ENCODE measurements around the gene TOR3A. TPM values are rescaled to one million over a fixed set of nuclear protein-coding genes. Genes with fewer than 3 reads are reported as not detected.

Gene TOR3A
- total and polyA plus RNA-seq, 2 of the 13 experiments (the other 11 are each of a cell fraction or from before 2014, with no cell fraction given), result 14.7 to 28.4 TPM

DNA sequence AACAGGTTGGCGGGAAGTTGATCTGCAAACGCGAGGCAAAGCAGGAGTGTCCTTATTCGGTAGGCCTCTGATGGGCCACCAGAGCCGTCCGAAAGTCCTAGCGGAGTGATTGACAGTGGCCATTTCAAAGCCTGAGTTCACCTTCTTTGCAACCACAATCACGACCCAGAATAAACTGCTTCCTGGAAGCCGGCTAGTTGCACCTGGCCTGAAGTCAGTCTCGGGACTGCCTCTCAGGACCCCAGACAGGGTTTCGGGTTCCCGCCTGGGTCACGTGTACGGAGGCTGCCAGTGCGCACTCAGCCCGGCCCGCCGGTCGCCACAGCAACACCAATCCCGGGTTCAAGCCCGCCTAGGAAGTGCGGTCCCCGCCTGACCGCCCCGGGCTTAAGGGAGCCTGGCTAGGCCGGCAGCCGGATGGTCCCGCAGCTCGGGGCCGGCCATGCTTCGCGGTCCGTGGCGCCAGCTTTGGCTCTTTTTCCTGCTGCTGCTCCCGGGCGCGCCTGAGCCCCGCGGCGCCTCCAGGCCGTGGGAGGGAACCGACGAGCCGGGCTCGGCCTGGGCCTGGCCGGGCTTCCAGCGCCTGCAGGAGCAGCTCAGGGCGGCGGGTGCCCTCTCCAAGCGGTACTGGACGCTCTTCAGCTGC is at the start of gene TOR3A (continued):
- TF ChIP-seq SNAI1 (CRISPR knock-in tag; IDR thresholded peaks at IDR 0.05; ENCODE audit: borderline replicate concordance), result no peak
- no peak for TF ChIP-seq ZNF530 (CRISPR knock-in tag; IDR thresholded peaks at IDR 0.05; ENCODE audit: low read depth)
- TF ChIP-seq U2AF2 (IDR thresholded peaks at IDR 0.05; ENCODE audit: low read depth, low read length), result peak; percentile 90; the same call in 1 of the 2 replicates
- peak; percentile 88 for TF ChIP-seq RFX3 (CRISPR knock-in tag; IDR thresholded peaks at IDR 0.05)
- TF ChIP-seq SRY (CRISPR knock-in tag; IDR thresholded peaks at IDR 0.05), result 0 out of 2 replicates have a peak, but pooled peaks have one; percentile 51
- TF ChIP-seq SMARCC2 (IDR thresholded peaks at IDR 0.05), result no peak
- TF ChIP-seq ZNF337 (CRISPR knock-in tag; IDR thresholded peaks at IDR 0.05; ENCODE audit: borderline replicate concordance, low read depth), result no peak
- no peak for TF ChIP-seq RBM39 (IDR thresholded peaks at IDR 0.05; ENCODE audit: low read depth, low read length, poor library complexity, severe bottlenecking)
- no peak; the same call in 1 of the 2 replicates for TF ChIP-seq PRDM4 (CRISPR knock-in tag; IDR thresholded peaks at IDR 0.05; ENCODE audit: borderline replicate concordance)
- 0 out of 2 replicates have a peak, but pooled peaks have one; percentile 26 for TF ChIP-seq NCOR1 (IDR thresholded peaks at IDR 0.05; ENCODE audit: borderline replicate concordance, low read length)
- peak; percentile 63 for TF ChIP-seq DMAP1 (CRISPR knock-in tag; IDR thresholded peaks at IDR 0.05)
- peak; percentile 68 for TF ChIP-seq SALL1 (CRISPR knock-in tag; IDR thresholded peaks at IDR 0.05)
- 0 out of 2 replicates have a peak, but pooled peaks have one; percentile 76 for TF ChIP-seq ZNF354B (CRISPR knock-in tag; IDR thresholded peaks at IDR 0.05)
- TF ChIP-seq, protein P1, sequence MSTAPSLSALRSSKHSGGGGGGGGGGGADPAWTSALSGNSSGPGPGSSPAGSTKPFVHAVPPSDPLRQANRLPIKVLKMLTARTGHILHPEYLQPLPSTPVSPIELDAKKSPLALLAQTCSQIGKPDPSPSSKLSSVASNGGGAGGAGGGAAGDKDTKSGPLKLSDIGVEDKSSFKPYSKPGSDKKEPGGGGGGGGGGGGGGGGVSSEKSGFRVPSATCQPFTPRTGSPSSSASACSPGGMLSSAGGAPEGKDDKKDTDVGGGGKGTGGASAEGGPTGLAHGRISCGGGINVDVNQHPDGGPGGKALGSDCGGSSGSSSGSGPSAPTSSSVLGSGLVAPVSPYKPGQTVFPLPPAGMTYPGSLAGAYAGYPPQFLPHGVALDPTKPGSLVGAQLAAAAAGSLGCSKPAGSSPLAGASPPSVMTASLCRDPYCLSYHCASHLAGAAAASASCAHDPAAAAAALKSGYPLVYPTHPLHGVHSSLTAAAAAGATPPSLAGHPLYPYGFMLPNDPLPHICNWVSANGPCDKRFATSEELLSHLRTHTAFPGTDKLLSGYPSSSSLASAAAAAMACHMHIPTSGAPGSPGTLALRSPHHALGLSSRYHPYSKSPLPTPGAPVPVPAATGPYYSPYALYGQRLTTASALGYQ (CRISPR knock-in tag; IDR thresholded peaks at IDR 0.05), result peak; percentile 37; the same call in 1 of the 2 replicates
- TF ChIP-seq, protein P2, sequence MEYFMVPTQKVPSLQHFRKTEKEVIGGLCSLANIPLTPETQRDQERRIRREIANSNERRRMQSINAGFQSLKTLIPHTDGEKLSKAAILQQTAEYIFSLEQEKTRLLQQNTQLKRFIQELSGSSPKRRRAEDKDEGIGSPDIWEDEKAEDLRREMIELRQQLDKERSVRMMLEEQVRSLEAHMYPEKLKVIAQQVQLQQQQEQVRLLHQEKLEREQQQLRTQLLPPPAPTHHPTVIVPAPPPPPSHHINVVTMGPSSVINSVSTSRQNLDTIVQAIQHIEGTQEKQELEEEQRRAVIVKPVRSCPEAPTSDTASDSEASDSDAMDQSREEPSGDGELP (IDR thresholded peaks at IDR 0.05; ENCODE audit: borderline replicate concordance, low read depth), result peak; percentile 23; the same call in 1 of the 2 replicates
- peak; percentile 71; the same call in 1 of the 2 replicates for TF ChIP-seq PRDM15 (CRISPR knock-in tag; IDR thresholded peaks at IDR 0.05)
- peak; percentile 83 for TF ChIP-seq GABPB1 (CRISPR knock-in tag; IDR thresholded peaks at IDR 0.05)
- TF ChIP-seq ZKSCAN1 (IDR thresholded peaks at IDR 0.05; ENCODE audit: low read length), result no peak
- no peak for TF ChIP-seq PAF1 (CRISPR knock-in tag; IDR thresholded peaks at IDR 0.05)
- TF ChIP-seq ZNF468 (CRISPR knock-in tag; IDR thresholded peaks at IDR 0.05), result no peak
- no peak for TF ChIP-seq NFE2L2 (IDR thresholded peaks at IDR 0.05; ENCODE audit: low read length)

Data from HepG2 (cell line).